ENCODE measurements around the gene CNTNAP4.

Gene CNTNAP4

DNA sequence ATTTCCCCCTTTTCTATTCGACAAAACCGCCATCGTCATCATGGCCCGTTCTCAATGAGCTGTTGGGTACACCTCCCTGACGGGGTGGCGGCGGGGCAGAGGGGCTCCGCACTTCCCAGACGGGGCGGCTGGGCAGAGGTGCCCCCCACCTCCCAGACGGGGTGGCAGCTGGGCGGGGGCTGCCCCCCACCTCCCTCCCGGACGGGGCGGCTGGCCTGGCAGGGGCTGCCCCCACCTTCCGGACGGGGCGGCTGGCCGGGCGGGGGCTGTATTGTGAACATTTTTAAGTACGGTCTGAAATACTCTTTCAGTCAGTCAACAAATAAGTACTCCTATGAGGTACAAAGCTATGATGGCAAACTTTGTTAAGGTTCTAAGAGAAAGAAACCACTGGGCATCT lies 222.8 kb downstream of the CNTNAP4 start:
- DNase-seq = no peak

DNA sequence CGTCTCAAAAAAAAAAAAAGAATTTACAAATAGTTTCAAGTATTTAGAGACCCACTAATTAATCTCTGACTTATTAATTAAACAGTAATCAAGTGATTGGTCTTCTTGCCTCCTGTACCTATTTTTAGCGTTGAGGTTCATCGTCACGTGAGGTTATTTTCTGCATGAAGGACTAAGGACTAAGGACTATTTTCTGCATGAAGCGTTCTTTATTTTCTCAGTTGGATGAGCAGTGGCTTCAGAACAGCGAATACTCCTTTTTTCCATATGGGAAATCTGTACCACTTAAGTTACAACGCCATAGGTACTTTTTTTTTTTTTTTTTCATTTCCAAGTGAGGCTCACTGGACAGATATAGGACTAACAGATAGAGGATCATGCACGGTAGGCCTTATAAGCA lies 224.9 kb downstream of the CNTNAP4 start:
- no peak for DNase-seq

DNA sequence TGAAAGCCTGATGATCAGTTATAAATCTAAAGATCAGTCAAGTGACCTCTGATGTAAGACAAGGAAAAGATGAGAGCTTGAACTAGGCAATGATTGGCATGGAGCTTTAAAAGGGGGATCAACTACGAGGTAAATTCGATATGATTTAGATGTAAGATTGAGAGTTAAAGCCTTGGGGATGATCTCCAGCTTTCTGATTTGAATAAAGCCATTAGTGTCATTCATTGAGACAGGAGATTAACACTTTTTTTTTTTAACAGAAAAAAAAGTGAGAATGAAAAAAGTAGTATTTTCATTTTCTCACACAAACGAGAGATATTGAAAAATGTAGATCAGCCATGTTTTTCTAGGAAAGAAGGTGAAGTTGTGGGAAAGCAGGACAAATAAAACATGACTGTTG lies 225.4 kb downstream of the CNTNAP4 start:
- DNase-seq = no peak

DNA sequence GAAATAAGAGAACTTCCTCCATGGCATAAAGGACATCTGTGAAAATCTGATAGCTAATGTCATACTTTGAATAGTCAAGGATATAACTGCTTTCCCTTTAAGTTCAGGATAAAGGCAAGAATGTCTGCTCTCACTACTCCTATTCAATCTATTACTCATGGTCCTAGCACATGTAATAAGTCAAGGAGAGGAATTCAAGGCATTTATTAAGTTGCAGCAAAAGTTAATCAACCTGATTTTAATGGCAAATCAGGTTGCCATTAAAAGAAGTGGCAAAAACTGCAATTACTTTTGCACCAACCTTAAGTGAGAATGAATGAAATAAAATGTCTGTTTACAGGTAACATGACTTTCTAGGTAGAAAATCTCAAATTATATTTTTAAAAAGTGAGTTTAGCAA lies 225.9 kb downstream of the CNTNAP4 start:
- no peak for DNase-seq

DNA sequence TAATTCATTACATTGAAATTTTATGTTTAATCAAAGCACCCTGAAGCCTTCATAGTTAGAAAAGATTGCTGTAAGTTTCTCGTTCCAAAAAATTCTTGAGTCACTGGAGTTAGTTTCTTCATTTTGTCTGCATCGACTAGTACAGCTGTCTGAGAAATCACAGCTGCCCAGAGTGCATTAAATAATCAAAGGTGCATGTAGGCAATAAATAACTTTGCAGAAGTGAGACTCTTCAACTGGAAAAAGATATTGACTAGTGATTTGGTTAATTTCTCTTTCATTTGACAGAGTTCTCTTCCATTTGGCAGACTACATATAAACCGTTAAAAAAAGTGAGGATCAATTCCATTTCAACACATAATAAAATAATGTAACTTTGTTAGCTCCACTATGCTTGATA lies 234.0 kb downstream of the CNTNAP4 start:
- no peak for DNase-seq

DNA sequence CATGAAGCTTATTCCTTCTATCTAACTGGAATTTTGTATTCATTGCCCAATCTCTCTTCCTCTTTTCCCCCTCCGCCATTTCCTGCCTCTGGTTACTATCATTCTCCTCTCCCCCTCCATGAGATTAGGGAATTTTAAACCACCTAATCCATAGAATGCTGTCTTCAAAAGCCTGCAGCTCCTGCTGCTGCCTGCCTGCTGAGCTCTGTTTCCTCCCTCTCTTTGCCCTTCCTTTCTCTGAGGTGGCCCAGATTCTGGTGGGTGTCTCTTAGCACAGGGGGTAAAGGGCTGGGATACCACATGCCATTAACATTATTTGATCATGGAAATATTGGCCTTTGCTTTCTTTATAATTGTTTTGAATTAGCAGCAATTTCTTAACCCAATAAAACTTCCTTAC lies 241.6 kb downstream of the CNTNAP4 start:
- no peak for DNase-seq

DNA sequence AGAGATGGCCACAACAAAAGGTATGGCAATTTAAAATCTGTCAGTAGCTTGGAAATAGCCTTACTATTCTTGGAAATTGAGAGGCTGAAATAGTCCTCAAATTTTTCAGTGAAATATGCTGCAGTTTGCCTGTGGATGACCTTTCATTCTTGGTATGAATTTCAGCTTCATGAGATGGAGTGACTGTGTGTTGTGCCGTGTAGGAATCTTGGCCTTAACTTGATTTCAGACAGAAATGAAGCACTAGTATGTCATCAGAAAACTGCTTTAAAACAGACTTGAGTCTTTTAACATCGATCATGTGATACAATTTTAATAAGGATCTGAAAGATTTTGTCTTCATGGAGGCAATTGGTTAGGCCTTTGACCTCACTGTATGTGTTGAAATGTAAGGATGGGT lies 247.2 kb downstream of the CNTNAP4 start:
- no peak for DNase-seq

DNA sequence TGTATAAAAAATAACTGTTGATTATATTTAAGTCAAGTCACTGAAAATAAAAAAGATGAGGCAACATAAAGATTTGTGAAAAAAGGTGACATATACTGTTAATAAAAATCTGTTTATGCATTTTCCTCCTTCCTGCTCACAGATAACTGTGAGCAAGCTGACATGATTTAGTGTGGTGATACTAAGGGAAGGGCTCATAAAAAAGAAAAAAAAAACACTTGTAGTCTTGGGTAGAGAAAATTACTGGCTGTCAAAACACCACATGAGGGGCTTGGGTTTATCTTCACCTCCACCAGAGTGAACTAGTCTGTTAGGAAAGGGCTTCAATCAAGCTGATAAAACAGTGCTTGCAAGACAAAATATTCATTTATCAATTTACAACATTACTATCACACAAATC lies 247.6 kb downstream of the CNTNAP4 start:
- DNase-seq = no peak

DNA sequence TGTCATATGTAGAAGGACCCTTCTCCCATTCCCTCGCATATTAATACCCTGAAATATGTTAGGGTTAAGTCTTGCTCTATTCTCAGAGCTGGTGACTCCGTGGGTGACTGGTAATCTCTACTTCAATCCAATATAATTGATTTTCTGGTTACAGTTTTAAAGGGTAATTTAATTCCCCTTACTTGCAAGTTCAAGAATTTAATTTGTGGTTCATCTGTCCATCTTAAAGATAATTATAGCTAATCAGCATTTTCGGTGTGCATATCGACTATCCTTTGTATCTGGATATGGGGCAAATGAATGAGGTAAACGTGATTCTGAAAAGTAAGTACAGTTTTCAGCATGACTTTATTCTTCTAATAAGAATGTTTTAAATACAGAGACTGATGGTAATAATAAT lies 250.0 kb downstream of the CNTNAP4 start:
- DNase-seq = no peak

DNA sequence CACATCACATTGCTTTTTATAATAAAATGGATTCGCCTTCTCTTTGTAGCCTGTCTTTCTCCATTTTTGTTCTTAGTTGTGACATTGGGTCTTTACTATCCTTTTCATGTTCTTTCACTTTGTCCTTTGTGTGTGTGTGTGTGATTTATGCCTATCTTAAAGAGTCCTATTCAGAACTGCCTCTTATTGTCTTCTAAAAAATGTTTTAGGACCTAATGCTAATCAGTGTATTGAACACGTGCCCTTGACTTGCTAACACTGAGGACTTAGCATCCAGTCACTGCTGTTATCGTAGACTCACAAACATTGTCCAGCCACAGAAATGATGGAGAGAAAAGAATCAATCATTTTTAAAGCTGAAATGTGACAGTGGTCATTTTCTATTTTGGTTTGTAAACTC lies 251.9 kb downstream of the CNTNAP4 start:
- DNase-seq = no peak

DNA sequence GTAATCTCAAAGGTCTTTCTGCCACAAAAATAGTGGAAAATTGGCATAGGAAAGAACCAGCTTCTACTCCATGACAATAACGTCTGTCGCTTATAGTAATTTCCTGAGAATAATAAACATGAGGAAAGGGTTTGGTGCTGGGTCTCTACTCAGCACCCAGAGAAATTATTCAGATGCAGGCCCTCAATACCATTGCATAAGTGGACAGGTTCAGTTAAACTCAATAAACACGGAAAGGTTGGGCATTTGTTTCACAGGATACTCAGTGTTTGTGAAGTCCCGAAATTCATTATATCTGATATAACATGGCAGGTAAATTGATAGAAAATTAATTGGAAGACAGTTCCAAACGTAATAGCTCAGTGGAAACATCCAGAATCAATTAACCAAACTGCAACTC lies 254.0 kb downstream of the CNTNAP4 start:
- no peak for DNase-seq

DNA sequence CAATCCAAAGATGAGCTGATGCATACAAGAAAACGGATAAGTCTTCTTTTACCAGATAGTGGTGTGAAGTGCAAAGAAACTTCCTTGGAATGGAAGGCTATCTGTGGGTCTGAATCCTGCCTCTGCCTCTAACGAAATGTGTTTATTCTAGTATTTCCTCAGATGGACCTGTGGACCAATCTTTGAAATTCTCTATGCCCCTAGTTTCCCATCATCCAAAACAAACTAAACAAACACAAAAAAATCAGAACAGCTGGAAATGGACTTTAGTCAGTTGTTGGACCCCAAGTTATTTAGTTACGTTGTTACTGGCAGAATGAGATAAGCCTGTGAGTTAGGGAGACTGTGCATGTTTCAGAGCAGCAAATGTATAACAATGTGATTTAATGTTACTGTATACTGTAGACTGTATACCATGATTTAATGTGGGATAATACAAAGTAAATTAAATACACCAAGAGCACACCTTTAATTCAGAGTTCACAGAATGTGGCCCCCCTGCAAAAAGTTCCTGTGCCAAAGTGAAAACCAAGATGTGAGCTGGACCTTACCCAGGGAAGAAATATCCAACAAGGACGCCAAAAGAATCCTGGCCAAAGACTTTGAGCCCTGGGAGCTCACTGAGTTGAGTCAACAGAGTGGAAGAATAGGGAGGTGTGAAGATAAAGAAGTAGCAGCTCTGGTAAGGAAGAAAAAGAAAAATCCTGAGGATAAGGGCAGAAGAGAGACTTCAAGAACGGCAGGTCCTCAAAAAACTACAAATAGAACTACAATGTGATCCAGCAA lies 255.2 kb downstream of the CNTNAP4 start:
- DNase-seq = no peak

DNA sequence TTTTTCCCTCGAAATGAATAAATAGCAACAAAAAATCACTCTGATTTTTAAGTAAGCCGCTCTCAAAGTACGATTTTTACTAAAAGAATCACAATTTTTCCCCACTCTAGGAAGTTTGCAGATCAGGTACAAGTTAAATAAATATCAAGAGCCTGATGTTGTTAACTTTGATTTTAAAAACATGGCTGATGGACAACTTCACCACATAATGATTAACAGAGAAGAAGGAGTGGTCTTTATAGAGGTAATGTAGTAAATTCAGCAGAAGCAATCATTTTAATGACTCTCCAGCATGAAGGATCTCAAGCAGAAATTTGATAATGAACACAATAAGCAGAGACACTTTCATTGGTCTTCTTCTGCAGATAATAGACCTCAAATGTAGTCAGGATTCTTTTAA lies 262.4 kb downstream of the CNTNAP4 start:
- DNase-seq = no peak

DNA sequence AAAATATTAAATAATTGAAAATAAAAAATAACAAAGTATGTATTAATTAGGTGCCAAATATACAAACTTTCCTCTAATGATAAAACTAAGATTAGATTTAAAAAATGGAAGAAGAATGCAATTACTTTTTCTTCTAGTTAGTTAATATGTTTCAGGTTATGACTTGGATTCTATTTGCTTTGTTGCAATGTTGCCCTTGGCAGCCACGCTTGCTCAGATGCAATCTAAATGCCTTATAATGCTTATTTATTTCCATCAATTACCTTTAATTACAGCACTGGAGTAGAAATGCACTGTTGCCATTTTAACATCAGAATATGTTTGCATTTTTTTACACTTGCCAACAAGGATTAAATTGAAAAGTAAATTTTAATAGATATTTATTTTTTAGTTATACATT lies 263.9 kb downstream of the CNTNAP4 start:
- DNase-seq = no peak

DNA sequence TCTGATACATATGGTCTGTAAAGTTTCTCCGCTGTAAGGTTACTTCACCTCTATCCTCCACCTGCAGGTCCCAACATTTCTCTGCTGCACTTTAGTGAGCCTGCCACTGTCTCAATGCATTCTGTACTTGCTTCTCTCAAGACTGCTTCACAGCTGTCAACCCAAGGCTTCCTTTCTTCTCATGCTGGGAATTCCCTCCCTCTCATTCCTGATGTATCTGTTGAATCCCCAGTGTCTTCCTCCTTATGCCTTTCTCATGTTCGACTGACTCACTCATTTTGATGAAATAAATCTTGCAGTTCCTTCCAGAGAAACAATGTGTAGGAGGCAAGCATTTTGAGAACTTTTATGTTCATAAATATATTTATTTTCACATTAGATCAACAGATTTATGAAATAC lies 288.3 kb downstream of the CNTNAP4 start:
- DNase-seq = no peak

DNA sequence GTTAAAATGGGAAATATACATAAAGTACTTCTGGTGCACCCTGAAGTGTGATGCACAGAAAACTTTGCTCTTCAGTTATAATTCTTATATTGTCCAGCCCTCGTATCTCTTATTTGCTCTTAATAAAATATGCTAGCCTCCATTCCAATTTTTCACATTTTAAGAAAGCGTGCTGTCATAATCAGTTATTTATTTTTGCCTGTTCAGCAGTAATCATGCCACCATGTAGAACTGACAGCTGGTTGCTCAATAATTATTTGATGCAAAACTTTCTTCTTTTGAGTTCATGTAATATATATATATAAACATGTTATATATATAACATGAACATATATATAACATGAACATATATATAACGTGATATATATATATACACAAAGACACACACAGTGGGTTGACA lies 294.6 kb downstream of the CNTNAP4 start:
- DNase-seq = no peak

DNA sequence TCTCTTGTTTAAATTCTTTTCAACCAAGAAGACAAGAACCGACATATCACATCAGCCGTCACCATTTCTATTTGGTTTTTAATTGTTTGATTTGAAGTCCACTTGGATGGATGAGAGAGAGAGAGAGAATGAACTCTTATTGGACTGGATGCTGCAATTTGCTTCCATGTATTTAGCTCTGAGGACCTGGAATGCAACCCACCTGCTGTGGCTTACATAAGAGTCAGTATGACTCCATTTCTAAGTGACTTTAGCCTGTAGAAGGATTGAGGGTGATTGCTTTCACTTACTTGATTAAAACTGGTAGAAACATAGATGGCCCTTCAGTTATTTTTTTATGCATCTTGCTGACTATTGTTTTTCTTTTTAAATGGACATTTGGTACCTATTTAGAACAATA lies 296.1 kb downstream of the CNTNAP4 start:
- DNase-seq = no peak

DNA sequence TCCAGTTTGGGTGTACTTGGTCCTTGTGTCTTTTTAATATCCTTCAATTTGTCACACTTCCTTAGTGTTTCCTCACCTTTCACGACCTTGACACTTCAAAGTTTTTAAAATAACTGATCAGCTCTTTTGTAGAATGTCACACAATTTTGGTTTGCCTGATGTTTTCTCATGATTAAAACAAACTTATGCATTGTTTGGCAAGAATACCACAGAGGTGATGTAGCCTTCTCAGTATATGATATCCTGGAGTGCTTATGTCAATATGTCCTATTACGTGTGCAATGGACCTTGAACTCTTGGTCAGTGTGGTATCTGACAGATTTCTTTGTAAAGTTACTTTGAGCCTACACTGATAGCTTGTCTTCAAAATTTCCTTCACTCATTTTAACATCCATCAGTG lies 297.4 kb downstream of the CNTNAP4 start:
- DNase-seq = no peak

DNA sequence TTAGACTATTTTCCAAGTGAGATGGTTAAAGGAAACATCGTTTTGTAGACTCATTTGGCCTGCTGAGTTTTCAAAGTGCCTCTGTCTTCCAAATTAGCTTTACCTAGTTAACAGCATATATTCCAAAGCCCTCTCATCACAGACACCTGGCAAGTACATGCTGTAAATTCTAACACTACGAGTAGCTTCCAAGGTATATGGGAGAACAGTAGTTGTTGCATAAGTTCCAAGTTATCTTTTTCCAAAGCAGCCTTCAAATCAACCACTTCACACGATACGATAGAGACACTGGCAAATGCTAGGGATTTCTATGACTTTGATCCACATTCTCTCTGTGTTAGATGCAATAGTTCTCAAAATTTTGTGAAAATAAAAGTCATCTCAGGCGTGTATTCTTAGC lies 299.3 kb downstream of the CNTNAP4 start:
- DNase-seq = no peak

DNA sequence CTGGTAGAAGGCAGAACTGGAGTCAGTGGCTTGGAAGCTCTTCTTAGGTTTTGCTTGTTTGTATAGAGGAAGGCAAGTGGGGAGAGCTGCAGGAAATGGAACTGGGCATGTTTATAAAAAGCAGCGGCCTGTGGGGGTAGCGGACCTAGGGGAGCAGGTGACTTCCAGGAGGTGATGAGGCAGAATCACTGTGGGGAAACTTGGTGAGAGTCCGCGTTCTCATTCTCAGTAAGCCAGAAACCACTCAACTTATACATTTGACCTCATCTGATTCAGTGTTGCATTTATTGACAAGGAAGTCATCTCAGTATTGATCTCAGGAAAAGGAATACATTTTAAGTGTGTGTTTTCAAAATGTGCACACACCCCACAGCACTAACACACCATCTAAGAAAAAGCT lies 299.8 kb downstream of the CNTNAP4 start:
- no peak for DNase-seq

DNA sequence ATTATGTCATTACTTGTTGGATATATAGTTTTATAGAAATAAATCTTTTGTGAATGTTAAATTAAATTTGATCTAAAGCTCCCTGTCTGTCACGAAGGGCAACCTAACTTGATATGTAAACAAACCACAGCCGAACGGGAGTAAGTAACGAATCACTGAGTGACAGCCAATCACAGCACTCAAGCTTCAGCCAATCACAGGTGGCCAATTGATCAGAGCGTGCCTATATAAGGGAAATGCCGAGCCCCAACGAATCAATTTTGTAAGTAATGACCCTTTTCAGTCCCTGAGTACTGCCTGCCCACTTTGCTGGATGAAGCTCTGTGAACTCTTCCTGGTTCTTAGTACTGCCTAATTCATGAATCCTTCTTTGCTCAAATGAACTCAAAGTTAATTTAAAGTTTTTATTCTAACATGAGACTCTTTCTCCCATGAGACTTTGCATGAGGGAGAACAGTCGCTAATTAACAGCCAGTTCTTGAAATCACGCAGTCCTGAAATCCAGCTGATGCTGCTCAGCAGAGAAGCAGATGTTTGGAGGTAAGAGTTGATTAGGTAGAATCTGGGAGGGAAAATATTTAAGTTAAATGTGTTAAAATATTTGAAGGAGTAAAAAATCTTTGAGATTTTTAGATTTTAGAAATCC lies 302.2 kb downstream of the CNTNAP4 start:
- no peak for DNase-seq

DNA sequence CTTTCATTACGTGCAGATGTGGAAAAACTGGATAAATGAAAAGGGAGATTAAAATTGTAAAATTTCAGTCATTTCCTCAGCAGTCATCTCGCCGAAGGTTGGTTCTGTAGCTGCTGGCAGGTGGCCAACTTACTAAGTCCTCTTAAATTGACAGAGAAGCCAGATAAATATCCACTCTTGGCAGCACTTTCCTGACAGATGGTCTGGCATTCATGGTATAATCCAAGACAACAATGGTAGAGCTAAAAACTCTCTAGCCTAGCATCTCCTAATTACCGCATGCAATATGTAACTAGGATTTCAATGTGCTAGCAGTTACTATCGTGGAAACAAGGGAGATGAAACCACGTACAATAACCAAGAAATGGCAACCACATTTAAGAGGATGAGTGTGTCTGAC lies 306.3 kb downstream of the CNTNAP4 start:
- DNase-seq = no peak

DNA sequence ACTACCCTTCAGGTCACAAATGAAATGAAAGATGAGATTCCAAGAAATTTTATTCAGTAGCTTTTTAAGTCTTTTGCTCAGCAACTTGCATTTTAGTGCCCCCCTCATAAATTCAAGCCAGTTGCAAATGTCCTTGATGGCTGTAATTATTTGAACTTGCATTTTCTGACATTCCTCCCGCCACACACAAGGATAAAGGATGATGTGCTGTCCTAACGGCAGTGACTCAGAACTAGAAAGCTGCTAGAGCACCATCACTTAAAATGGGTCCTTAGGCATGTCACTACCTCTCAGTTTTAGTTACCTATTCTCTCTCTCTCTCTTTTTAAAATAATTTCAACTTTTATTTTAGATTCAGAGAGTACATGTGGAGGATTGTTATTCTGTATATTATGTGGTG lies 306.7 kb downstream of the CNTNAP4 start:
- no peak for DNase-seq

DNA sequence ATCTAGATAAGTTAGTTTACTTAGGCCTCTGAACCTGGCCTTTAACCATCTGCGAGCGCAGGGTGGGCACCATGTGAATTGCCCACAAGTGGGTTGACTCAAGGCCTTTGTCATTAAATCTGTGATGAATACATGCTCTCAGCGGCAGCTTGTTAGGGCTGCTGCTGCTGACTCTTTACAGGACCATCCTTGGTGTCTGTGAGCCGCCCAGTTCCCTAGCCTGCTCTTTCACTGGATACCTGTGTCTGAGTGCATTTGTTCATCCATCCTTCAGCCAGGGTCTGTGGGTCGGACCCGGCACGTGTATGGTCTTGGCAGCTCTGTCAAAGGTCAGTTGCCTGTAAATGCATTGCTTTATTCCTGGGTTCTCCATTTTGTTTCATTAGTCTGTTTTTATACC lies 321.3 kb downstream of the CNTNAP4 start:
- DNase-seq = no peak

DNA sequence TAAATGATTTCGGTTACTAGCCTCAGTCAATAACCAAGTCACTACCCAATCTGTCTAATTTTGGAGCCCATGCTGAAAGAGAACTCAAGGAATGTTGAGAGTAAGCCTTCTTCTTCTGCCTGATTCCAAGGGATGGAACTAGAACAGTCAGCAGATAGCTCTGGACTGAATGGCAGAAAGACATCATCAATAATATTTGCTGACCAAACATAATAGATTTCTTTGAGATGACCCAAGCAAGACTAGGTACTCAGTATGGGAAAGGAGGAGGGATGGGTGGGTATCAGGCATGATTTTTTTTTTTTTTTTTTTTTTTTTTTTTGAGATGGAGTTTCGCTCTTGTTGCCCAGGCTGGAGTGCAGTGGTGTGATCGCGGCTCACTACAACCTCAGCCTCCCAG lies 330.1 kb downstream of the CNTNAP4 start:
- no peak for DNase-seq

Measured in stimulated activated CD4-positive, alpha-beta T cell treated with anti-CD3 and anti-CD28 coated beads, Interleukin-15, amount 100 ng/mL, for 24 hours (primary cell).